RCC 7860 (cell line): ENCODE measurements around the gene MYO1D.
A peak's percentile ranks its signal among the peaks of the same experiment; 100 is the strongest.
"Not testable (repeated sequence)": the region's sequence is repeated elsewhere in the genome, so short reads cannot be mapped to it uniquely, and the experiment has no call there.

Experiments used
- DNase-seq: peaks from one replicate; pipeline ENCODE4 v3.0.0-alpha.2; 2015; ENCODE audit warnings: low spot score
- FAIRE-seq: peaks from 2 replicates; lab custom pipeline; 2012; peaks lifted over from hg19 to GRCh38; lab: Jason Lieb, UNC

Gene MYO1D

DNA sequence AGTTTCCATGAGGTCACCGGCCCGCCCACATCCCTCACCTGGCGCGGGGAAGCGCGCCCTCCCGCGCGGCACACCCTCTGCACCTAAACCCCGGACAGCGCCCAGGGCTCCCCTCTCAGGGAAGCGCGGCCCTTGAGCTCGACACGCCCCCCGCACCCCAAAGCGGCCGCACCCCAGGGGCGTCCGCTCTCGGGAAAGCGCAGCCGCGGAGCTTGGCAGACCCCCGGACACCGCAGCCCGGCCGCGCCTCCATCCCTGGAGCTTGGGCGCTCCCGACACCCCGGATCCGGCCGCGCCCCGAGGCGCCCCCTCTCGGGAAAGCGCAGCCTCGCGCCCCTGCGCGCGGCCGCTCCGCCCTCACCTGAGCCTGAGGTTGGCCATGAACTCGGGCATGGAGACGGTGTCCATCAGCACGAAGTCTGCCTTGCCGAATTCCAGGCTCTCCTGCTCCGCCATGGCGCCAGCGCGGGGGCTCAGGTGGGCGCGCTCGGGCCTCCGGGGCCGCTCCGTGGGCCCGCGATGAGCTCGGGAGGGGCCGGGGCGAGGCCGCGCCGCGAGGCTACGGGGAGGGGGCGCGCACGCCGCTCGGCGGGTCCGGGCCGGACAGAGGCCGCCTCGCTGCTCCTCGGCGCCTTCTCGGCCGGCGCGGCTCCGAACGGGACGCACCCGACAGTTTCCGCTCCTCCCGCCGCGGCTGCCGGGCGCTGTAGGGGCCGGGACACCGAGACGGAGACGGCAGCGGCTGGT, at the start of gene MYO1D:
TSS of gene MYO1D (minus strand) at position 708 of the 747 bp plus-strand sequence. CDS start at position 456, 252 bp downstream.
- FAIRE-seq (no peak), DNase-seq (no peak)

DNA sequence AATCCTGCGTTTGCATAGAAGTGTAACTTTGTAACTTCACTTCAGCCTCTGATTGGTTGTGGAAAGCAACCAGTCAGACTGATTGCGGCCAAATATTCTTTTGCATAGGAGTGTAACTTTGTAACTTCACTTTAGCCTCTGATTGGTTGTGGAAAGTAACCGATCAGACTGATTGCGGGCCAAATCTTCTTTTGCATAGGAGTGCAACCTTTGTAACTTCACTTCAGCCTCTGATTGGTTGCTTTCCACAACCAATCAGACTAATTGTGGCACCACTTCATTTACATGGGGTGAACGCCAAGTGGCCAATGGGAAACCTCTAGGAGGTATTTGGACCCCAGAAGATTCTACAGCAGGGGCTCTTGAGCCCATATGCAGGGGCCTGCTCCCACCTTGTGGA, 49.3 kb upstream of the MYO1D start:
- DNase-seq (no peak), FAIRE-seq (no peak)

DNA sequence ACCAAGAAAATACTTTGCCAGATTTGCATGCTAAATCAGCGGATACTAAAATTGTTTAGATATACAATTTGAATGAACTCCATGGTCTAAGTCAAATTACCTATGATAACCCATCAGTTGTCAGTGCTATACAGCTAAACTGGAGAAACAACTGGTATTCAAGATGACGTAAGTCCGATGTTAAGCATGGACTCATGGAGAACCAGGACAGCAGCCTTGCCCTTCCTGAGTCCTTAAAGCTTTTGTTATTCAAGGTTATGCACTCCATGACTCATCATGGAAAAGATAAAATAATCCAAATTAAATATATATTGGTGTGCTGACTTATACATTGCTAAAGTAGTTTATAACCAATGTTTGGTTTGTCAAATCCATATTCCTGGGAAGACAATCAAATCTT, 47.0 kb upstream of the MYO1D start:
- not testable (repeated sequence) for DNase-seq, FAIRE-seq

DNA sequence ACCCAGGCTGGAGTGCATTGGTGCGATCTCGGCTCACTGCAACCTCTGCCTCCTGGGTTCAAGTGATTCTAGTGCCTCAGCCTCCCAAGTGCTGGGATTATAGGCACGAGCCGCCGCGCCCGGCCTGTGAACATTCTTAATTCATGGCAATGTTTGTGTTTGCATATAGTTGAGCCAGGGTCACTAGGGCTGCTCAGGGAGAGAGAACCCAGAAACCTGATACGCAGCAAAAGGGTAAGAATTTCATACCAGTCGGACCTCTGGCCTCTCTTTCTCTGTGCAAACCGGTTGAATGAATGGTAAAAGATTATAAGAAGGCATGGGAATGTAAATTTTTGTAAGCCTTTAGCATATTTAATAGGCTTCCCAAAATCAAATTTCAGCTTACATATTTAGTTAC, 44.1 kb upstream of the MYO1D start:
- FAIRE-seq, result no peak
- no peak for DNase-seq

DNA sequence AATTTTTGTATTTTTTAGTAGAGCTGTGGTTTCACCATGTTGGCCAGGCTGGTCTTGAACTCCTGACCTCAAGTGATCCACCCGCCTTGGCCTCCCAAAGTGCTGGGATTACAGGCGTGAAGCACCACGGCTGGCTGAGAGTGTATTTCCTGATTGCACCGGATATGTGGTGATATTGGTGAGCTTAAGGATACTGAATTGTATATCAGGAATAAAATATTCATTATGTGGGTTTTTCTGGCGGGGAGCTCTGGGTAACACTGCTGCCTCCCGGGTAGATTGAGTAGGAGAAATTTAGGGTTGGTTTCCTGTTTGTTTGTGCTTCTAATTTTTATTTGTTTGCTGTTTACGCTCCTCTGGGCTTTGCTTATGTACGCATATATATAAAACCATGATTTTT, 43.4 kb upstream of the MYO1D start:
- FAIRE-seq, result no peak
- no peak for DNase-seq

DNA sequence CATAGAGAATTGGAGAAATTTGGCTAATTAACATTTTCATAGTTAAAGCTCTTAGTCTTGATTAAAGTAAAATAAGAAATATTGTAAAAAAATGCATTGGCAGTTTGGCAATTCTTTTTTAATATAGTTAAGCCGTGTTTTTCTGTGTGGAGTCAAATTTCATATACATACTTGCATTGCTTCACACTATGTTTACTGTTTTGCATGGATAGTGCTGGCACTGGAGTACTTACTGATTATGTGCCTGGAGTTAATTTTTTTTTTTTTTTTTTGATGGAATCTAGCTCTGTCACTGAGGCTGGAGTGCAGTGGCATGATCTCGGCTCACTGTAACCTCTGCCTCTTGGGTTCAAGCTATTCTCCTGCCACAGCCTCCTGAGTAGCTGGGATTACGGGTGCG, 43.0 kb upstream of the MYO1D start:
- DNase-seq, FAIRE-seq: not testable (repeated sequence)

DNA sequence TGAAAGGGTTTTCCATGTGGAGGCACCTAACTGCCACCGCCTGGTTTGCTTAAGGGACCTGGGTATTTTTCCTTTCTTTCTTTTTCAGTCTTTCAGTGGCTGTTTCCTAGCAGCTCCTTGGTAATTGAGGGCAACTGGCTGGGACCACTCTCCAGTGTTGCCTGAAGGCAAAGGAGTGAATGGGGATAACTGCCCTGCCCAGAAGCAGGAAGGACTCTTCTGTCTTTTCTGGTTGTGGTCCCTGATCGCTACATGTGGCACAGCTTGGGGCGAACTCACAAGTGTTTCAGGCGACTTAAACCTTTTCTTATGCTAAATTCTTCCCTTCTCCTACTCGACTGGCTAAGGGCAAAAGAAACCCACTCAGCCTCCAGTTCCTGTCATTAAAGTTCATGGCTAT, 40.9 kb upstream of the MYO1D start:
- no peak for FAIRE-seq

DNA sequence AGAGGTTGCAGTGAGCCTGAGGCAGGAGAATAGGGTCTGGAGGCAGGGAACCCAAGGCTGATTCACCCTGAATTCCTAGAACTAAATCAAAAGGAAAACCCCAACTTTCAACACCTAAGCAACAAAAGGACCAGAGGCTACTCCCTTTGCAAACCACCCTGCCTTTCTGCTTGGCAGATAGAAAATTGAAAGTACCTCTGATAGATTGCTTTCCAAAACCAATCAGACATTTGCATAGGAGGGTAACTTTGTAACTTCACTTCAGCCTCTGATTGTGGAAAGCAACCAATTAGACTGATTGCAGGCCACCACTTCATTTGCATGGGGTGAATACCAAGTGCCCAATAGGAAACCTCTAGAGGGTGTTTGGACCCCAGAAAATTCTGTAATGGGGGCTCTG, 40.2 kb upstream of the MYO1D start:
- DNase-seq, result no peak
- no peak for FAIRE-seq

More for the DNA sequence above, 40.9 kb upstream of the MYO1D start:
- DNase-seq, result no peak

DNA sequence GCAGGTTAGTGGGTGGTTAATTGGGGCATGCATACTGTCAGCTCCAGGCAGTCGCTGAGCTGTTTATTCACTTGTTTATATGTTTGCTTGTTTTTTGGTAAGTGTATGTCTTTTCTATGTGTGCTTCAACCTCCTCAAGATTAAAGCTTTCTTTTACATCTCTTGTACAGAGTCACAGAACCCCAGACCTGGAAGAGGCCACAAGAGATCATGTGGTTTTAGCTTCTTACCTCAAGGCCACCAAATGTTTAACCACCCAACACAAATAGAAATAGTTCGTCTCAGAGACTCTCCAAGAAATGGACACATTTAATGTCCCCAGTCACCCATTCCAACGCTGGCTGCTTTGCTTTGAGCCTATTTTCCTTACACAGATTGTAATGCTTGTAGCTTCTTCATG, 39.2 kb upstream of the MYO1D start:
- DNase-seq, result no peak
- no peak for FAIRE-seq

DNA sequence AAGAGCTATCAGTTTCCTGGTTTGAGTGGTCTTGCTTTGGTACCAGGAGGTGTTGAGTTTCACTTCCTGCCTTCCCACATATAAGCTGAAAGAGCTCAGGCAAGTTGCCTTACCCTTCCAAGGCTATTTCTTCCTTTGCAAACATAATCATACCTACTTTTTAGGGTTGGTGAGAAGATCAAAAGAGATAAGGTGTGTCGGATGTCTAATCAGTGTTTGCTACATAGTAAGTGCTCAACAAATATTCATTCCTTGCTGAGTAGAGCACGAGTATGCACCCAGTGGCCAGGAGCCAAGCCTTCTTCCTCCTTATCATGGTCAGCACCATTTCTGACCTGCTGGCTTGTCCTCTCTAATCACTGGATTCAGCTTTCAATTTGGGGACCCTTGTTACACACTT, 38.3 kb upstream of the MYO1D start:
- FAIRE-seq (no peak), DNase-seq (no peak)

DNA sequence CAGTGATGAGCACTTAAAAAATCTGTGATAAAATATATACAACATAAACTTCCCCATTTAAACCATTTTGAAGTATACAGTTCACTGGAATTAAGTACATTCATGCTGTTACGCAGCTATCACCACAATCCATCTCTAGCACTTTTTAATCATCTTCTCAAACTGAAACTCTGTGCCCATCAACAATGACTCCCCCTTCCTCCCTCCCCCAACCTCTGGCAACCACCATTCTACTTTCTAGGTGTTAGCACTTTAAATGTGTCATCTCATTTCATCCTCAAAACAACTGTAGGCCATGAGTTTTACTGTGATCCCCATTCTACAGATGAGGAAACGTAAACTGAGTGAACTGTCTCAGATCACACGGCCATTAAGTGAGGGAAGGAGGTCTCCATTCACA, 37.3 kb upstream of the MYO1D start:
- DNase-seq, result no peak
- FAIRE-seq, result no peak

DNA sequence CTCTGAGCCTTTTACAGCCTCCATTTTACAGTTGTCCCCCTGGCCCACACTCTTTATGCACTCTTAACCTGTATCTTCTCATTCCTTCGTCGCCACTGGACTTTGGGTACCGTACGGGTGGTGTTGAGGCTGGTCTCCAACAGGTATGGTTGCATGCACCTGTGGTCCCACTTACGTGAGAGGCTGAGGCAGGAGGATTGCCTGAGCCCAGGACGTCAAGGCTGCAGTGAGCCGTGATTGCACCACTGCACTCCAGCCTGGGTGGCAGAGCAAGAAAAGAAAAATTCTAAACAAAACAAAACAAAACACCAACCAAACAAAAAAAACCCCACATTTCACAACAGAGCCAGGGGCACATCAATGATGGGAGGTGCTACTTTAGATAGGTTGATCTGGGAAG, 36.7 kb upstream of the MYO1D start:
- FAIRE-seq, result no peak
- no peak for DNase-seq

DNA sequence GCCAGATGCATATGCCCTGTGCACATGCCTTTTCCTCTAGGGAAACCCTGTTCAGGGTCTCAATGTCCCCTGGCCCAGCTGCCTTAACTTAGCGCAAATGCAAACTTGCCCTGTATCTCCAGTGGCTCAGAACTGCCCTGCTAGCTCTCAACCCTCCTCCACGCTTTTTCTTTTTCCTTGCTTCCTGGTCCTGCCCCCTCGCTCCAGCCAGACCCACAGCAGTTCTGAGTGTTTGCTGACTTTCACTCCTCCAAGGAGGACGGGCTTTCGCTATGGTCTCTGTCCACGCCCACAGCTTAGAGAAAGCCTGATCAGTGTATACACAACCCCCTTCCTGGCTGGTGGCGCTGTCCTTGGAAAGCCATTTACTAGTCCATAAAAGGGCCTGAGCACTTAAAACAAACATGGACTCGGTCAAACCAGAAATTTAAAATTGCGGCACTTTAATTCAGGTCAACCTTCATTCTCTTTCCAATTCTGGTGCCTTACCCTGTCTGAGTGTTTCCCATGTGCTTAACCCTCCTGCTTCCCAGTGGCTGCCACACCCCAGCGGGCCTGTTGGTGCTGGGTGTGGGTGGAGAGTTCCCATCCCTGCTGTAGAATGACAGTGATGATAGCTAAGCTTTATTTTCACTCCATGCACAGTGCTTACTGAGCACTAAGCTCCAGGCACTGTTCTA, 35.4 kb upstream of the MYO1D start:
- DNase-seq (no peak), FAIRE-seq (no peak)

DNA sequence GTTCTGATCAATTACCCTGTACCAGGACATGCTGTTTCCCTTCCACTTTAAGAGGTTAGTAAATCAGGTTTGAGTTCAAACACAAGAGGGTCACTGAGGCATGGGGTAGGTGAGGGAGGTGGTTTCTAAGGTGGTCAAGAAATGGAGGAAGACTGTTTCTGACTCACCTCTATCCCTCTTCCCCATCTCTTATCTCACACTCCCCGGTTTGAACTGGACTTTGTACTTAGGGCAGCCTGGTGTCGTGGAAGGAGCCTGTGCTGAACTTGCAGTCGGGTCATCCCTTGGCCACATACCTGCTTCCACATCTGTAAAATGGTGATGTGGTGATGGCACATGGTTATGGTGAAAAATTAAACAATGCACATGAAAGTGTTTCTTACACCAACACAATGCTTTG, 33.8 kb upstream of the MYO1D start:
- DNase-seq (no peak), FAIRE-seq (no peak)

DNA sequence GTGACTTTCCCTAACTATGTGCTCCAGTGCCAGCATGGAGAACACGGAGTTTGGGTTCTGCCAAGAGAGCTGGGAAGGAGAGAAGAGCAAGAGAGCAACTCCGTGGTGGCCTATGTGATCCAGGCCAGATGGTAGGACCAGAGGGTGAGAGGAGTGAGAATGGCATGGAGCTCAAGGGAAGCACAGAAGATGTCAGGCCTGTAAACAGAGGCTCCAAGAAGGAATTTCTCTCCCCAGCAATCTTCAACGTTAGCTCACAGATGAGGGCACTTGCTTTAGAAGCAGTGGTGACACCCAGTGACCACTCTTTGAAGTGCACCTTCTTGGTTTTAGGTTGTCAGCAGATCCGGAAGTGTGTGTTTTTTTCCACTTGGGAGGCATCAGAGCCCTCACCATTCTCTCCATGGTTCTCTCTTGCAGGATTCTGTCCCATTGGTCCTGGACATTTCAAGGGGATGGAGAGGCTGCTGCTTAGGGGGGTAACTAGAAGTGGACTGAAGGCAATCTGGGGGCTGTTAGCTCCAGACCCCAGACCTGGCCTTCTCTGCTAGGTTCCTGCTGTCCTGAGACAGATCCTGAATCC, 33.0 kb upstream of the MYO1D start:
- DNase-seq, result peak; percentile 40
- FAIRE-seq, result peak; percentile 41

DNA sequence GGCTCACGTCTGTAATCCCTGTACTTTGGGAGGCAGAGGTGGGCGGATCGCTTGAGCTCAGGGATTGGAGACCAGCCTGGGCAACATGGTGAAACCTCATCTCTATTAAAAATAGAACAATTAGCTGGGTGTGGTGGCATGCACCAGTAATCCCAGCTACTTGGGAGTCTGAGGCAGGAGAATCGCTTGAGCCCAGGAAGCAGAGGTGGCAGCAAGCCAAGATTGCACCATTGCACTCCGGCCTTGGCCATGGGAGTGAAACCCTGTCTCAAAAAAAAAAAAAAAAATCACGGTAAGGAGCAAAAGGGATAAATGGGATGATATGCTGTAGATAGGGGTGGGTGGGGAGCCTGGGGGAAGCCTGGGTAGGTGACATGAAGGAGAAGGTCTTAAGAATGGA, 30.7 kb upstream of the MYO1D start:
- DNase-seq (no peak), FAIRE-seq (no peak)

DNA sequence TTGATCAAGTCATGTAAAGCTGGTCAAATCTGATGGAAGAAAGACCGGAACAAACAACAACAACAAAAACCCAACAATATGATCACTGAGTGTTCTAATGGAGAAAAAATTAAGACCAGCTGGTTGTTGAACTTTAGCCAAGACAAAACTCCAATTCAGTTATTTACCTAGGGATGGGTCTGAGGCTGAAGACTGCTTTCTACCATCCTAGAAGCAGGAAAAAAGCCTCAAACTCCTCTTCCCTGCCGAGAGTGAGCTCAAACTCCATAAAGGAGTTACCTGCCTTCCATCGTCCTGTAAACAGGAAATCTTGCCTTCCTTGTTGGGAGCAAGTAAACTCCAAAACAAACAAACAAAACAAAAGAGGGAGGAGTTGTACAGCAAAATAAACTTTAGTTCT, 28.0 kb upstream of the MYO1D start:
- no peak for FAIRE-seq
- no peak for DNase-seq

DNA sequence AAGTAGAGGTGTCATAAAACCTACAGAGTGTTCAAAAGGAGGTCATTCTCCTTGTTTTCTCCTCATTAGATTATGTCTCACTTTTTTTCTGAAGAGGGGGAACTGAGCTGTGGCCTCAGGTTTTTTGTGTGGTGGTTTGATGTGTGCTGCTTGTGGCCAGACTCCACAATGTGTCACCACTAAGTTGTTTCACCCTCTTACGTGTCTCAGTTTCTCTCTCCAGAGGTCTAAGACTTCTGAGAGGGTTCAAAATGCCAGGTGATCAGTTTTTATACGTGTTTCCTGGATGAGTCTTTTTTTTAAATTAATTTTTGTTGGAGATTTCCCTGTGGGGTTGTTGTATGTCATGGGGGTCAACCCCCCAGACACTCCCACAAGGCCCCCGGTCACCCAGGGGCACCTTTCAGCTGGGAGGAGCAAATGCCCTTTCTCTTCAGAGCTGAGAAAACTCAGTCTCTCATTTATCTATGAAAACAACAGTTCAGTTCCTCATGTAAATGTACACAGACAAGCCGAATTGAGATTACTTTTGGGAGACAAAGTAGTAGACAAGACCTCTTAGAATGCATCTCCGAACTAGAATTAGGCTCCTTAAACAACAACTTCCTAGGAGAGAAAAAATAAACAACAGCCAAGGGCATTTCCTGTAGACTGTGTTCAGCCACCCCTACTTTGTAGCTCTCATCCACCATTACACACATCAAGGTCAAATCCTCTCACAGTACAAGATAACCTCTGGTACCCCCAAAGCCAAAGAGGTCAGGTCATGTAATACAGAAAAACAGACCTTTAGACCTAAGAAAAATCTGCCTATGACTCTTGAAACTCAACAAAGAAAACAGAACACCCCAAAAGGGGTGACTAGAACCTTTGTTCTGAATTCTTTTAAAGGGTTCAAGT, 27.1 kb upstream of the MYO1D start:
- DNase-seq (no peak), FAIRE-seq (no peak)

DNA sequence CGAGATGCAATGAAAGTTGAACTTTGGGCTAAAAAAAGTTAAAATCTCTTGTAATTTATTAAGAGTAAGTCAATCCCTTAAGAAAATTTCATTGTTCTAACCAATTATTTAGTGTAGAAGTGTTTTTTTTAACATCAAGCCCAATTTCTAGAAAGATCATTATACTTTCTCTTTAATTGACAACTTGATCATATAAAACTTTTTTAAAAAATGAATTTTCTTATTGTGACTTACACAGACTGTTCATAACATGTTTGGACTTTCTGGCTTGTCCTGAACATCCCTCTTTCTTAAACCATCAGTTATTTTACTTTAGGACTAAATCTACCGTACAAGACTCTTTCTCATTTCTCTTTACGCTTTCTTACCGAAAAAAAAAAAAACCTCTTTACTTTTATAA, 24.8 kb upstream of the MYO1D start:
- FAIRE-seq (no peak), DNase-seq (no peak)

DNA sequence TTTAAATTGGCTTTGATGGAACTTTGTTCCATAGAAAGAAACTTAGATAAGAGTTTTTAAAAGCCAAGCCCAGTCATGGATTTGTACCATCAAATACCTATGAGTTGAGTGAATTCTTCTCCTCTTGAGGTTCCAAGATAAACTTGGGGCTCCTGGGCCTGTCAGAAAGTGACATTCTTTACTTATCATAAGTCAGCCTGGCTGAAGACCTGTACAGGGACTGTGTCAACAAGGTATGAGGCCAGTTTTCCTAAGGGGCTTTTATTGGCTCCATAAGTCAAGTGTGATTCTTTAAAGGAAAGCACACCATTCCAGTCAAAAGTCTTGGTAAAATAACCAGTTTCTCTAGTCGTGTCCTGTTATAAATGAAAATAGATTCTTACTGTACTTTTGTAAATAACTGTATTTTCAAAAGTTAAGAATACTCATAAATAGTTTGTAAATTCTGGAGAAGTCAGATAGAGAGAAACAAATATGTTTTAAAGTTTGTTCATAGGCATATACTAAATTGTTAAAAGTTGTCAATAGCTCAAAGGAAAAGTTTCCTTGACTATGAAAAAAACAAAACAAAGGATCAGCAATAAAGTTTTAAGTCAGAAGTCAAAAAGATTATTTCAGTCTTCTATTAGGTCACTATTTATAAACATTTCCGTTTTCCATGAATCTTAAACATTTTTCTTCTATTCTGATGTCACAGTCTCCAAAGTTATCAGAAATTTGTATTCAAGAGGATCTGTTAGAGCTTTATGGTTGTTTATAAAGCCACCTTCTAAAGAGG, 22.5 kb upstream of the MYO1D start:
- no peak for DNase-seq
- no peak for FAIRE-seq
